NCI-H1694 treated with DMSO at 0.1 percent for 48 hours (cell line): ENCODE data around the gene GATC.

Experiments
- DNase-seq: peaks from one replicate; lab custom pipeline; 2025; lab: John Stamatoyannopoulos, UW

The GATC gene

GRCh38 chr12:120497524-120498150 lies 51.4 kb downstream of the GATC start:
- no peak for DNase-seq

- no peak for DNase-seq
Measured at GRCh38 chr12:120498870-120499515, 52.7 kb downstream of the GATC start.

GRCh38 chr12:120500581-120500980 lies 54.3 kb downstream of the GATC start:
- DNase-seq = no peak

GRCh38 chr12:120504587-120504986 lies 58.3 kb downstream of the GATC start:
- no peak for DNase-seq

- DNase-seq = no peak
Measured at GRCh38 chr12:120508537-120508936, 62.3 kb downstream of the GATC start.
